Liver (tissue), 3 donors: ENCODE measurements around the gene LPO.

Experiments used
- ATF3 ChIP-seq: IDR thresholded peaks from 2 replicates; pipeline ENCODE4 v1.6.1; 2016; ENCODE audit warnings: antibody characterized with exemption
- CTCF ChIP-seq: fragments of 150-350 bp; IDR thresholded peaks from 2 replicates; pipeline ENCODE4 v1.5.1; 2017; ENCODE audit warnings: improper control_type of control experiment, low read depth, low read length; ENCODE audit not compliant: missing input control
- EGR1 ChIP-seq, 2 donors: IDR thresholded peaks; 2 replicates each; pipeline ENCODE4 v1.6.1; 2016 to 2018; ENCODE audit warnings: antibody characterized with exemption in 2 of 2, low read depth in 2 of 2
- FOXA1 ChIP-seq: IDR thresholded peaks from 2 replicates; pipeline ENCODE4 v1.6.1; 2016; ENCODE audit warnings: antibody characterized with exemption
- GABPA ChIP-seq, 2 donors: IDR thresholded peaks in 1 of 2; conservative IDR thresholded peaks in 1 of 2; 2 replicates each; pipeline ENCODE4 v1.6.1; 2016; ENCODE audit warnings: antibody characterized with exemption in 2 of 2, mild to moderate bottlenecking in 1 of 2, moderate library complexity in 1 of 2
- HNF4G ChIP-seq: IDR thresholded peaks from 2 replicates; pipeline ENCODE4 v1.6.1; 2016; ENCODE audit warnings: antibody characterized with exemption
- JUND ChIP-seq, 2 donors: IDR thresholded peaks; 2 replicates each; pipeline ENCODE4 v1.6.1; 2016; ENCODE audit warnings: antibody characterized with exemption in 2 of 2
- MAX ChIP-seq: IDR thresholded peaks from 2 replicates; pipeline ENCODE4 v1.6.1; 2016; ENCODE audit warnings: antibody characterized with exemption
- RAD21 ChIP-seq, 2 donors: IDR thresholded peaks; 2 replicates each; pipeline ENCODE4 v1.6.1; 2016; ENCODE audit warnings: antibody characterized with exemption in 2 of 2, mild to moderate bottlenecking in 2 of 2
- REST ChIP-seq: IDR thresholded peaks from 2 replicates; pipeline ENCODE4 v1.6.1; 2016; ENCODE audit warnings: antibody characterized with exemption, mild to moderate bottlenecking
- SP1 ChIP-seq: IDR thresholded peaks from 2 replicates; pipeline ENCODE4 v1.6.1; 2018; ENCODE audit warnings: antibody characterized with exemption, mild to moderate bottlenecking
- TAF1 ChIP-seq: conservative IDR thresholded peaks from 2 replicates; pipeline ENCODE4 v1.6.1; 2016; ENCODE audit warnings: antibody characterized with exemption, mild to moderate bottlenecking
- YY1 ChIP-seq: IDR thresholded peaks from 2 replicates; pipeline ENCODE4 v1.6.1; 2016; ENCODE audit warnings: antibody characterized with exemption, mild to moderate bottlenecking
- TF ChIP-seq, protein P1 (sequence below): IDR thresholded peaks from 2 replicates; pipeline ENCODE4 v1.6.1; 2016; ENCODE audit warnings: antibody characterized with exemption
- donor health status: healthy.
- donor health status: healthy.

DNA sequence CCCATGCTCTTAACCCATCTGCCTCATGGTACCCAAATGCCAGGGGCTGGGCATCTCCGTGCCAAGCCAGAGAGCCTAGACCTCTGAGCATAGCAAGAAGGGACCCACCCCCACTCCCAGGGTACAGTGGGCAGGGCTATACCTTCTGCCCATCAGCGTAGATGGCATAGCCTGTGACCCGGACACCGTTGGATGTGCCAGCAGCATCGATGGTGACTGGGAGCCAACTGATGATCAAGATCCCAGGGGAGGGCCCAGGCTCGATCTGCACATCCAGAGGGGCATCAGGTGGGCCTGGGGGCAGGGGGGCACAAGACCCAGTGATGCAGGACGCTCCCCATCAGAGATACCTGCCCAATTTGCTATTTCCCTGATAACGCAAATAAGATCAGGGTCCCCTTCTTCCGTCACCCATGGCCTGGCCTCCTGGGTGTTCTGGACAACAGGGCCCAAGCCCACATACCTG, 73.1 kb downstream of the LPO start:
- TF ChIP-seq CTCF (no peak), TAF1 (no peak), SP1 (no peak), YY1 (no peak), HNF4G (no peak), FOXA1 (no peak), REST (no peak), MAX (no peak), EGR1 (IDR thresholded peaks at IDR 0.05; ENCODE audit: low read depth in 2 of 2) (no peak), RAD21 (IDR thresholded peaks at IDR 0.05) (no peak), ATF3 (no peak), GABPA (IDR thresholded peaks at IDR 0.05 in 1 of 2, conservative IDR thresholded peaks at IDR 0.05 in 1 of 2) (no peak), JUND (IDR thresholded peaks at IDR 0.05) (no peak)
- TF ChIP-seq, protein P1, sequence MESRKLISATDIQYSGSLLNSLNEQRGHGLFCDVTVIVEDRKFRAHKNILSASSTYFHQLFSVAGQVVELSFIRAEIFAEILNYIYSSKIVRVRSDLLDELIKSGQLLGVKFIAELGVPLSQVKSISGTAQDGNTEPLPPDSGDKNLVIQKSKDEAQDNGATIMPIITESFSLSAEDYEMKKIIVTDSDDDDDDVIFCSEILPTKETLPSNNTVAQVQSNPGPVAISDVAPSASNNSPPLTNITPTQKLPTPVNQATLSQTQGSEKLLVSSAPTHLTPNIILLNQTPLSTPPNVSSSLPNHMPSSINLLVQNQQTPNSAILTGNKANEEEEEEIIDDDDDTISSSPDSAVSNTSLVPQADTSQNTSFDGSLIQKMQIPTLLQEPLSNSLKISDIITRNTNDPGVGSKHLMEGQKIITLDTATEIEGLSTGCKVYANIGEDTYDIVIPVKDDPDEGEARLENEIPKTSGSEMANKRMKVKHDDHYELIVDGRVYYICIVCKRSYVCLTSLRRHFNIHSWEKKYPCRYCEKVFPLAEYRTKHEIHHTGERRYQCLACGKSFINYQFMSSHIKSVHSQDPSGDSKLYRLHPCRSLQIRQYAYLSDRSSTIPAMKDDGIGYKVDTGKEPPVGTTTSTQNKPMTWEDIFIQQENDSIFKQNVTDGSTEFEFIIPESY, result no peak
